WERI-Rb-1 (cell line): ENCODE results near the gene CAV2.

Experiments used
- DNase-seq: peaks from one replicate; pipeline ENCODE4 v3.0.0-alpha.2; 2020
- H3K27ac ChIP-seq: fragments of 250-450 bp; sonication (Bioruptor Pico); 2 replicates; pipeline ENCODE4 v1.5.1; 2020; ENCODE audit warnings: mild to moderate bottlenecking, moderate library complexity
- H3K27me3 ChIP-seq: fragments of 250-450 bp; sonication (Bioruptor Pico); 2 replicates; pipeline ENCODE4 v1.5.1; 2021; ENCODE audit warnings: mild to moderate bottlenecking, low read depth, moderate library complexity; ENCODE audit not compliant: insufficient read depth, severe bottlenecking
- H3K36me3 ChIP-seq: fragments of 250-450 bp; sonication (Bioruptor Pico); 2 replicates; pipeline ENCODE4 v1.5.1; 2020; ENCODE audit warnings: mild to moderate bottlenecking, moderate library complexity
- H3K4me3 ChIP-seq: 2 replicates; pipeline ENCODE4 v1.5.1; 2011; ENCODE audit warnings: low read depth, mild to moderate bottlenecking, control low read depth, low read length
- H3K9me3 ChIP-seq: fragments of 250-450 bp; sonication (Bioruptor Pico); 2 replicates; pipeline ENCODE4 v1.5.1; 2021; ENCODE audit warnings: mild to moderate bottlenecking, moderate library complexity; ENCODE audit not compliant: severe bottlenecking
- TF ChIP-seq, protein P1 (sequence below): IDR thresholded peaks from 2 replicates; pipeline ENCODE4 v1.5.1; 2011; ENCODE audit warnings: low read depth, mild to moderate bottlenecking, control low read depth, inconsistent platforms, low read length

Gene CAV2

GRCh38 chr7:116512520-116513188 is 13.1 kb downstream of the CAV2 start:
- TF ChIP-seq, protein P1, sequence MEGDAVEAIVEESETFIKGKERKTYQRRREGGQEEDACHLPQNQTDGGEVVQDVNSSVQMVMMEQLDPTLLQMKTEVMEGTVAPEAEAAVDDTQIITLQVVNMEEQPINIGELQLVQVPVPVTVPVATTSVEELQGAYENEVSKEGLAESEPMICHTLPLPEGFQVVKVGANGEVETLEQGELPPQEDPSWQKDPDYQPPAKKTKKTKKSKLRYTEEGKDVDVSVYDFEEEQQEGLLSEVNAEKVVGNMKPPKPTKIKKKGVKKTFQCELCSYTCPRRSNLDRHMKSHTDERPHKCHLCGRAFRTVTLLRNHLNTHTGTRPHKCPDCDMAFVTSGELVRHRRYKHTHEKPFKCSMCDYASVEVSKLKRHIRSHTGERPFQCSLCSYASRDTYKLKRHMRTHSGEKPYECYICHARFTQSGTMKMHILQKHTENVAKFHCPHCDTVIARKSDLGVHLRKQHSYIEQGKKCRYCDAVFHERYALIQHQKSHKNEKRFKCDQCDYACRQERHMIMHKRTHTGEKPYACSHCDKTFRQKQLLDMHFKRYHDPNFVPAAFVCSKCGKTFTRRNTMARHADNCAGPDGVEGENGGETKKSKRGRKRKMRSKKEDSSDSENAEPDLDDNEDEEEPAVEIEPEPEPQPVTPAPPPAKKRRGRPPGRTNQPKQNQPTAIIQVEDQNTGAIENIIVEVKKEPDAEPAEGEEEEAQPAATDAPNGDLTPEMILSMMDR: no peak
- DNase-seq: no peak
- no peaks in the 10 kb centered on the region for H3K9me3 ChIP-seq
- H3K36me3 ChIP-seq: no peaks in the 10 kb centered on the region
- peaks cover 66% of the 10 kb centered on the region for H3K27me3 ChIP-seq
- H3K4me3 ChIP-seq: no peak overlapping the region
- H3K27ac ChIP-seq: no peak overlapping the region

- no peak overlapping the region for H3K27ac ChIP-seq
Measured at GRCh38 chr7:116515584-116515983, 16.0 kb downstream of the CAV2 start.

DNA sequence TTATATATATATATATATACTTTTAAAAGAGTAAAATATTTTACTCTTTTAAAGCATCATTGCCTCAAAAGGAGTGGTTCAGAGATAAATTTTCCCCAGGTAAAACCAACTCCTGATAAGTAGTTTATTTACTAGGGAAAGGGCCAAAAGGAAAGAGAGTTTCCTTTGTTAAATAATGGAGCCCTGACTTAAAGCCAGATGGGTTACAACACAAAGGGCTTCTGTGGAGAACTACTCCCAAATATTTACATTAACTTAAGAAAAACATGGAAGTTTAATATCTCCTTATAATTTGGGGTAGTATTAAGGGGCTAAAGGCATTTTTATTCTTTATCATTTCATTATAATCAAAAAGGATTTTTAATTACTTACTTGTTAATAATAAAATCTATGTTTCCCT is 16.8 kb downstream of the CAV2 start:
- Histone ChIP-seq H3K4me3 (no peak overlapping the region), H3K27me3 (peaks cover 66% of the 10 kb centered on the region)
- TF ChIP-seq, protein P1: no peak

More at GRCh38 chr7:116515584-116515983, 16.0 kb downstream of the CAV2 start:
- Histone ChIP-seq H3K27me3 (peaks cover 66% of the 10 kb centered on the region), H3K4me3 (no peak overlapping the region), H3K36me3 (no peaks in the 10 kb centered on the region), H3K9me3 (no peaks in the 10 kb centered on the region)
- no peak for DNase-seq
- TF ChIP-seq, protein P1: no peak

DNA sequence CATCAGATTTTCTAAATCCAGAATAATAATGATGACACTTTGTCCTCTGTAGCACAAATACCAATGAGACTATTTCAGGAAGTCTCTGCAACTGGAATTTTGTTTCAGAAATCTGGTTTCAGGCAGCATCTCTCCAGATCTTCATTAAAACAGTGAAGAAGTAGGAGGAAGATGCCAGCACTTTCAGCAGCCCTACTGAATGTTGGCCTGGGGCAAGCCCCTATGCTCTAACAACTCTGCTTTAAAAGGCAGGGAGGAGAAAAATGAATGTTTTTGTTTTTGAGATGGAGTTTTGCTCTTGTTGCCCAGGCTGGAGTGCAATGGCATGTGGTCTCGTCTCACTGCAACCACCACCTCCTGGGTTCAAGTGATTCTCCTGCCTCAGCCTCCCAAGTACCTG is 18.1 kb downstream of the CAV2 start:
- Histone ChIP-seq H3K36me3 (no peaks in the 10 kb centered on the region), H3K27ac (no peak overlapping the region), H3K4me3 (no peak overlapping the region), H3K9me3 (no peaks in the 10 kb centered on the region), H3K27me3 (peaks cover 64% of the 10 kb centered on the region)
- no peak for DNase-seq
- TF ChIP-seq, protein P1: no peak

More for the DNA sequence above, 16.8 kb downstream of the CAV2 start:
- DNase-seq: no peak
- Histone ChIP-seq H3K9me3 (no peaks in the 10 kb centered on the region), H3K27ac (no peak overlapping the region), H3K36me3 (no peaks in the 10 kb centered on the region)

DNA sequence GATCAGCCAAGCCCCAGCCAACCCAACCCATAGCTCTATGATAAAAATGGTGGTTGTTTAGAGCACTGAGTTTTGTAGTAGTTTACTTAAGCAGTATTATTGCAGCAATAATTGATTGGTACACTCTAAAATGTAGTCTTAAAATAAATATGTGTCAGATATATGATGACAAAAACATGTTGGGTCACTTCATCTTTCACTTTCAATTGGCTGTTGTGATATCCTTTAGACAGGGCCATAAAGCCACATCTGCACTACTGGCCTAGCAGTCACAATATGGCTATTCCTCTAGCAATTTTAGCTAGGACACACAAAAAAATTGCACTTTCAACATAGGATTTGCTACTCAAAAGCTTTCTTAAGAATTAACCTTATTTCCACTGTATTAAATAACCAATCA is 19.4 kb downstream of the CAV2 start:
- TF ChIP-seq, protein P1: no peak
- no peaks in the 10 kb centered on the region for H3K36me3 ChIP-seq
- DNase-seq: no peak
- no peak overlapping the region for H3K27ac ChIP-seq
- no peaks in the 10 kb centered on the region for H3K9me3 ChIP-seq
- no peak overlapping the region for H3K4me3 ChIP-seq
- peaks cover 71% of the 10 kb centered on the region for H3K27me3 ChIP-seq

DNA sequence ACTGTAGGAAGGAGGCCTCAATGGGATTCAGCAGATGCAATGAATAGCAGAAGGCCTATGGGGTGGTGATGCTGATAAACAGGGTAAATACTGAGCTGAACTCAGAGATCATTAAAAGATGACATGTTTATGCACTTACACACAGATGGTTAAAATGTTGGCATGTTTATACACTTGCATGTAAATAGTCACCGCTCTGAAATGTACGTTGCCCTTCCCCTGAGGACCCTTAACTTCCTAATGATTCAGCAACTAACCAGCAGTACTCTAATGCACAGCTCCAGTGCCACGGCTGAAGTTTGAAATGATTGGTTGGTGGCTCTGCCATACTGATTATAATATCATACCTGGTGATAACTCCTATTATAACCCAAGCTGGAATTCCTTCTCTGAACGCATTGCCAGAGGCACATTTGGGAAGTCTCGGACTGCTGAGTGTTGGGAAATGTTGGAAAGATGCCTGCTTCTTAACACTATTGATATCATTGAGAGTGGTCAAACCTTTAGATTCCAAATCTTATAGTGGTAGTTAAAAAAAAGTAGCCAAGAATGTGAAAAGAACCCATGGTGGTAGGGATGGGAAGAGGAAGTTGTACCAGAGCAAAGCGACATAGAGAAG is 21.6 kb downstream of the CAV2 start:
- H3K27ac ChIP-seq: no peak overlapping the region
- no peaks in the 10 kb centered on the region for H3K36me3 ChIP-seq
- H3K27me3 ChIP-seq: peaks cover 78% of the 10 kb centered on the region
- DNase-seq: no peak
- TF ChIP-seq, protein P1: no peak
- no peak overlapping the region for H3K4me3 ChIP-seq
- no peaks in the 10 kb centered on the region for H3K9me3 ChIP-seq
